ENCODE results near the gene OR2AE1. TPM values are rescaled to one million over a fixed set of nuclear protein-coding genes. Genes with fewer than 3 reads are reported as not detected.

Gene OR2AE1
- total RNA-seq, 3 donors from 2014 or later, result 0.47 TPM; not detected in 2

DNA sequence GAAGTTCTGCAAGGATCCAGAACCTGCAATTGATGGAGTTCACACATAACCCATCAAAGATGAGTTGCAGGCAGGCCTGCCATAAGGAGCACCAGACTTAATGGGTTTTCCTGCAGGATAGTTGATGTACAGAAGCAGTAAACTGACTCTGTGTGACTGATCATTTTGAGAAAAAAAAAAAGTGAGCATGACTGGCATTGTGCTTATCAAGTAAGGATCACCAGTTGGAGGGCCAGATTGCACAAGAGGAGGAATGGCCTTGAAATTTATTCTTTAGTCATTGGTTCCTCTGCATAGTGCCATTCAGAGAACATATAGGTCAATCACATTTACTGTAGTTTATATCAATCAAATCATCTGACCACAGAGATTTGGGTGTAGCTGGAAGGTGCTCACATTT is 45.2 kb downstream of the OR2AE1 start:
- ATAC-seq (no peak), DNase-seq (no peak)
- intact Hi-C loops (cut with DNase I, micrococcal nuclease), result no loop called here
- TF ChIP-seq, protein P1, sequence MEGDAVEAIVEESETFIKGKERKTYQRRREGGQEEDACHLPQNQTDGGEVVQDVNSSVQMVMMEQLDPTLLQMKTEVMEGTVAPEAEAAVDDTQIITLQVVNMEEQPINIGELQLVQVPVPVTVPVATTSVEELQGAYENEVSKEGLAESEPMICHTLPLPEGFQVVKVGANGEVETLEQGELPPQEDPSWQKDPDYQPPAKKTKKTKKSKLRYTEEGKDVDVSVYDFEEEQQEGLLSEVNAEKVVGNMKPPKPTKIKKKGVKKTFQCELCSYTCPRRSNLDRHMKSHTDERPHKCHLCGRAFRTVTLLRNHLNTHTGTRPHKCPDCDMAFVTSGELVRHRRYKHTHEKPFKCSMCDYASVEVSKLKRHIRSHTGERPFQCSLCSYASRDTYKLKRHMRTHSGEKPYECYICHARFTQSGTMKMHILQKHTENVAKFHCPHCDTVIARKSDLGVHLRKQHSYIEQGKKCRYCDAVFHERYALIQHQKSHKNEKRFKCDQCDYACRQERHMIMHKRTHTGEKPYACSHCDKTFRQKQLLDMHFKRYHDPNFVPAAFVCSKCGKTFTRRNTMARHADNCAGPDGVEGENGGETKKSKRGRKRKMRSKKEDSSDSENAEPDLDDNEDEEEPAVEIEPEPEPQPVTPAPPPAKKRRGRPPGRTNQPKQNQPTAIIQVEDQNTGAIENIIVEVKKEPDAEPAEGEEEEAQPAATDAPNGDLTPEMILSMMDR (IDR thresholded peaks at IDR 0.05), result no peak
- Histone ChIP-seq H3K9me3 (no peaks in the 10 kb centered on the region), H3K36me3 (ENCODE audit: low read depth) (no peaks in the 10 kb centered on the region), H3K4me3 (no peak overlapping the region), H3K4me1 (ENCODE audit: low read depth) (peaks cover 2% of the 10 kb centered on the region)

DNA sequence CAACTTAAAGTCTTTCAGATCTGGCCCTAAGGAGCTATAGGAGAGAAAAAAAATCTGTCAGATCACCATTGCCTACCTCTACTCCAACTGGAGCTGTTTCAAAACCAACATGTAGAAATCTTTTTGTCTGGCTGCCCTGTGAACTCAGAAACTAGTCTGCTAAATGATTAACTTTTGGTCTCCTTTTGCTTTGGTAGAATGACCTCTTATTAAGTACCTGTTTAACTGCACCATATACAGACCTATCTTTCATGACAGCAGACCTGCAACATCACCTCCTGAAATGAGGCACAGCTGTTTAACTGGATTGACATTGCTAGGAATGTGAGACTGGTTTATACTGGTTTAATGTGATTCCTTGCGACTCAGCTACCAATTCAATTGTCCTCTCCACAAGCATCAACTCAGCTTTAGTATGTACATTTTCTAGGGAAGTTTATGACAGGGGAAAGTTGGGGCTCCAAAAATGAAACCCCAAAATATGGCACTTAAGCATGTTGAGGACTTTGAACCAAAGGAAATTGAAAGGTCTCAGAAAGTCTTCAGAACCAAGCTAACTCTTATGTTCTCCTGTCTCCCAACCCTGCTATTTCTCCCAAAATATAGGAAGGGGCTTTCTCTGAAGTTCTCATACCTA is 47.2 kb downstream of the OR2AE1 start:
- Histone ChIP-seq H3K9me3 (no peaks in the 10 kb centered on the region), H3K4me1 (ENCODE audit: low read depth) (peaks cover 2% of the 10 kb centered on the region), H3K4me3 (no peak overlapping the region), H3K36me3 (ENCODE audit: low read depth) (no peaks in the 10 kb centered on the region)
- ATAC-seq, result peak; percentile 71
- TF ChIP-seq, protein P1 (IDR thresholded peaks at IDR 0.05), result no peak
- DNase-seq, result no peak
- intact Hi-C loops (cut with DNase I, micrococcal nuclease), result no loop called here

DNA sequence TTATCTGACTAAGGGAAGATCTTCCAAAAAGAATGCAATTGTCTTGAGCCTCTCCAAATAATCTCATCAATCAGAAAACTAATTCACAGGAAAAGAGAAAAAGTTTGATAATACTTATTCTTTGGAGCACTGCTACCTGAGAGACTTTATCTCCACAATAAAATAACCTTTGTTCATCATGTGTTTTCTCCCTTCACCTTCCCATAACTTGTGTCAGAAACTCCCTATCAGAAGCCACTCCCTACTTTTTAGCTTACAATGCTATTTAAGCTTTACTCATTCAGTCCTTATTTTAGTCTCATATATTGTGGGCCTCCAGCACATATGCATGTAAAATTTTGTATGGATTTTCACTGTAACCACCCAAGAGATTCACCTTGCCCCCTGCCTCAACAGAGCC is 48.0 kb downstream of the OR2AE1 start:
- H3K4me3 ChIP-seq, result no peak overlapping the region
- no peaks in the 10 kb centered on the region for H3K9me3 ChIP-seq
- H3K36me3 ChIP-seq (ENCODE audit: low read depth), result no peaks in the 10 kb centered on the region
- intact Hi-C loops (cut with DNase I, micrococcal nuclease), result no loop called here
- DNase-seq (no peak), ATAC-seq (peak; percentile 82)
- TF ChIP-seq, protein P1 (IDR thresholded peaks at IDR 0.05), result no peak
- peaks cover 2% of the 10 kb centered on the region for H3K4me1 ChIP-seq (ENCODE audit: low read depth)

DNA sequence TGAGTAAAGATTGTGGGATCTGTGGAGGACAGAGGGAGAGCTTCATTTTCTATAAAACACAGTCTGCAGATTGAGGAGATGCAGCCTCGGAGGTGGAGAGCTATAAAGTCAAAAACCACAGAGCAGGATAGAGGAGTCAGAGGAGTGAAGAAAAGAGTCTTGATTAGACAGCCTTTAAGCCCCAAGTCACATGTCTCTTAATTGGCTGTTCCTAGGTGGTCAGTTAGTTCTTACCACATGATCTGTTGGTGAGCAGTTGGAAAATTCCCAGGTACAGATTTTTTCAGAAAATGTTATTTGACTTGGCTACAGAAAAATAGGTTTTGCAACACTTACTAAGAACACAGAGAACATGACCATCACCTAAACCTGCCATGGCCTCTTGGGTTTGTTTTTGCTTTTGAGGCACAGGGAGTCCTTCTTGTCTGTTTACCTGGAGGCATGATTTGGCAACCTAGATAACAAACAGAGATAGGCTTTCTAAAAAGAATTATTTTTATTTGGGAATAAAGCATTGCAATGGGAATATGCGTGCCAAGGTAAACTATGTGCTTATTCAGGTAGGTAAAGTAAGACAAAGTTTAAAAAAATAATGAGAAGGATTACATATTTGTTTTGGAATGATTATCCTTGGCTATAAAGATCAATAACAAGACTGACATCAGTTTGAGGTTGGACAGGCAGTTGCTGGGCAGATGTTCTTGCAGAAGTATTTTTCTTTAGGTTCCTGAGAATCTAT is 49.6 kb downstream of the OR2AE1 start:
- Histone ChIP-seq H3K4me3 (no peak overlapping the region), H3K9me3 (no peaks in the 10 kb centered on the region), H3K36me3 (ENCODE audit: low read depth) (no peaks in the 10 kb centered on the region), H3K4me1 (ENCODE audit: low read depth) (peaks cover 13% of the 10 kb centered on the region)
- ATAC-seq (no peak), DNase-seq (no peak)
- intact Hi-C loops (cut with DNase I, micrococcal nuclease), result no loop called here
- TF ChIP-seq, protein P1 (IDR thresholded peaks at IDR 0.05), result no peak

Other genes starting within 250 kb of the OR2AE1 start
- gene CYP3A5, start 197.0 kb downstream of the OR2AE1 start, total RNA-seq, result 100 to 1,000 TPM in 2 of 3 donors, 10 to 100 TPM in 1; 73.8 to 241 (median 179) TPM
- gene CYP3A7, start 141.8 kb downstream of the OR2AE1 start, total RNA-seq, result under 1 TPM in 2 of 3 donors, not detected in 1; 0.39 to 0.82 TPM
- 1 to 10 TPM; 2.8 to 5.4 (median 4.0) TPM for gene CYP3A4, start 92.8 kb downstream of the OR2AE1 start, total RNA-seq
- gene CYP3A43, start 49.0 kb downstream of the OR2AE1 start, total RNA-seq, result not detected
- gene TRIM4, start 42.5 kb upstream of the OR2AE1 start, total RNA-seq, result 10 to 100 TPM; 22.2 to 29.2 (median 25.2) TPM
- gene GJC3, start 52.6 kb upstream of the OR2AE1 start, total RNA-seq, result not detected
- gene AZGP1, start 99.0 kb upstream of the OR2AE1 start, total RNA-seq, result 1 to 10 TPM; 3.8 to 7.9 (median 6.0) TPM
- 100 to 1,000 TPM; 105 to 153 (median 129) TPM for gene ZKSCAN1, start 138.6 kb upstream of the OR2AE1 start, total RNA-seq
- gene ZSCAN21, start 172.7 kb upstream of the OR2AE1 start, total RNA-seq, result 10 to 100 TPM in 1 of 3 donors, 1 to 10 TPM in 2; 6.9 to 13.9 (median 7.7) TPM
- 10 to 100 TPM; 32.6 to 46.1 (median 35.8) TPM for gene ZNF3, start 204.7 kb upstream of the OR2AE1 start, total RNA-seq
- 10 to 100 TPM; 61.8 to 98.5 (median 76.1) TPM for gene COPS6, start 211.9 kb upstream of the OR2AE1 start, total RNA-seq
- 10 to 100 TPM; 62.7 to 92.2 (median 65.5) TPM for gene MCM7, start 224.4 kb upstream of the OR2AE1 start, total RNA-seq
- gene AP4M1, start 224.6 kb upstream of the OR2AE1 start, total RNA-seq, result 10 to 100 TPM; 18.0 to 30.9 (median 23.9) TPM
- 10 to 100 TPM; 31.6 to 62.5 (median 34.2) TPM for gene TAF6, start 242.3 kb upstream of the OR2AE1 start, total RNA-seq
- 10 to 100 TPM in 1 of 3 donors, 1 to 10 TPM in 2; 7.8 to 19.4 (median 8.6) TPM for gene CNPY4, start 242.6 kb upstream of the OR2AE1 start, total RNA-seq
- 1 to 10 TPM; 2.5 to 4.9 (median 3.2) TPM for gene MBLAC1, start 249.9 kb upstream of the OR2AE1 start, total RNA-seq